Stimulated activated CD8-positive, alpha-beta memory T cell treated with anti-CD3 and anti-CD28 coated beads, Interleukin-12 subunit alpha, Interleukin-12 subunit beta, amount 100 ng/mL, for 24 hours (primary cell): ENCODE data around the gene IPO11.

Source experiments
- DNase-seq: peaks from one replicate; pipeline ENCODE4 v3.0.0-alpha.2; 2020; ENCODE audit errors: extremely low read depth

The IPO11 gene

DNA sequence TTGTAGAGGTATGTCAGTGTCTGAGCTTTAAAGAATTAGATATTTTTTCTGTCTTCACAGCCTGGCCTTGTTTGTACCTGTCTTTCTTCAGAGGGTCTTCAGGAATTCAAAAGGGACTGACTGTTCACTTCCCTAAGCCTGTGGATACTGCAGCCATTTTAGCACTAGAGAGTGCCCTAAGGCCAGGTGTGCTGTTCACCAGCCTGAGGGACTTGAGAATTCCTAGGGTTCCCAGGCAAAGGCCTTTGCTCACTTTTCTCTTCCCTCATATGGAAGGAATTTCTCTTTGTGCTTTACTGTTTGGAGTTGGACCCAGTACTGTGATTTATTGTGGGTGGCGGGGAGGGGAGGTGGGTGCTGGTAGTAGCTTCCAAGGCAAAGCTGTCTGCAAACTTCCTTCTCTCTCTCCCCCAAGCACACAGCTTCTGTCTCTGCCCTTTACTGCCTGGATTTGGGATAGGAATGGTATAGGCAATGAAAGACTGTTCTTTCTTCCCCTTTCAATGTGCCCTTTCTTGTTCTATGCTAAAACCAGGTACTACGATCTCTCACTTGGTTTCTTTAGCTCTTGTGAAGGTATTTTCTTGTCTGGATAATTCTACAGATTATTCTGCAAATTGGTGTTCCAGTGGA, 156.4 kb downstream of the IPO11 start:
- no peak for DNase-seq

- DNase-seq, result no peak
These were observed 156.9 kb downstream of the IPO11 start for GRCh38 chr5:62569470-62569869.

GRCh38 chr5:62572918-62573514, 160.5 kb downstream of the IPO11 start:
- DNase-seq, result no peak

DNA sequence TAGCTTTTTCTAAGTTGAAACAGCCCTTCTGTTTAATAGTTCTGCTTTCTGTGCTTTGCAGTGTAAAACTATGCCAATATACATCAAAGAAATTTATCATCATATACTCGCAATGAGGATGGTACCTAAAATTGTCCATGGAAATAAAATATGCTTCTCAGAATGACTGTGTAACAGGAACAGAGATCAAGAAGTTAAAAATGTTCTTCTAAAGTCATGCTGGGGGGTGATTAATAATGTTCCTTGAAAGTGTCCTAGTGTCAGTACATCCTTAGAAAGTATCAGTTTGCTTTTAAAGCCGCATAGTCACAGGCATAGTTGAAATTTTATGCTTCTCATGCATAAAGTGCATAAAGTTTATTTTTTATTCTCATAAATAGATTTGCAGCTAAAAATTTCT, 162.0 kb downstream of the IPO11 start:
- DNase-seq, result no peak

DNA sequence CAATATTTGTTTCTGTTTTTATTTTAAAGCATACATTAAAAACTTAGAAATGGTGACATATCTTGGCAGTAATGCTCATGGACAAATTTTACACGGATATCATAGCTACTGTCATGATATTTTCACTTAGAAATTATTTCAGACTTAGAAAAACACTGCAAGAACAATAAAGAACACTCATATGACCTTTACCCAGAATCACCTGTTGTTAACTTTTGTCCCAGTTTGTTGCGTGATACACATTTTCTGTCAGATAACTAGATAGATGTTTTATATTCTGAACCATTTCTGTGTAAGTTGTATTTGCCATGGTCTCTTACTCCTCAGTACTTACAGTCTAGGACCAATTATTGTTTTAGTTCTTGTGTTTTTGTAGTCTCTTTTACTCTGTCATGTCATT, 162.5 kb downstream of the IPO11 start:
- no peak for DNase-seq

- DNase-seq, result no peak
These were observed 162.9 kb downstream of the IPO11 start for GRCh38 chr5:62575489-62575888.

DNA sequence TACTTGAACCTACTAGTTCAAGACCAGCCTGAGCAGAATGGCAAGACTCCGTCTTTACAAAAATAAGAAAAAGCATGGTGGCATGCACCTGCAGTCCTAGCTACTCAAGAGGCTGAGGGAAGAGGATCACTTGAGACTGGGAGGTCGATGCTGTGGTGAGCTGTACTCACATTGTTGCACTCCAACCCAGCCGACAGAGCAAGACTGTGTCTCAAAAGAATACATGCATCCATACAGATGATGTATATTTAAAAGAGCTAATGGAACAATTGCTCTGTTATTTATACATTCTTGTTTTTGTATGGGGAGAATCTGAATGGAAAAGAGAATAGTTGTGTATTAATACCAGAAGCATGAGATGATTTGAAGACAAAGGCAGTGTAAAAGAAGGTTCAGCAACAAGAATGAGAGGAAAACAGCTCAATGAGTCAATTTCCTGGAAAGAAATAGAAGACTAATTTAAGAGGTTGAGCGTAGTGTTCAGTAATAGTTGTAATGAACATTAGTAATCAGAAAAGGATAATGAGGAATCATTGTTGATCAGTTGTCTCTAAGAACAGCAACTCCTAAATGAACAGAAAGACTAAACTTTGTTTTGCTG, 164.1 kb downstream of the IPO11 start:
- no peak for DNase-seq

- no peak for DNase-seq
These were observed 164.9 kb downstream of the IPO11 start for GRCh38 chr5:62577488-62577887.

- no peak for DNase-seq
These were observed 166.0 kb downstream of the IPO11 start, which contains the start of gene LRRC70 for GRCh38 chr5:62578540-62578939. LRRC70 (plus strand) TSS chr5:62578819; CDS start chr5:62579439, 620 bp downstream.

DNA sequence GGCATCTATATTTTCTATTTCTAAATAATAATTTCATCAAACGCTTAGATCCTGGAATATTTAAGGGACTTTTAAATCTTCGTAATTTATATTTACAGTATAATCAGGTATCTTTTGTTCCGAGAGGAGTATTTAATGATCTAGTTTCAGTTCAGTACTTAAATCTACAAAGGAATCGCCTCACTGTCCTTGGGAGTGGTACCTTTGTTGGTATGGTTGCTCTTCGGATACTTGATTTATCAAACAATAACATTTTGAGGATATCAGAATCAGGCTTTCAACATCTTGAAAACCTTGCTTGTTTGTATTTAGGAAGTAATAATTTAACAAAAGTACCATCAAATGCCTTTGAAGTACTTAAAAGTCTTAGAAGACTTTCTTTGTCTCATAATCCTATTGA, 167.2 kb downstream of the IPO11 start:
- no peak for DNase-seq

DNA sequence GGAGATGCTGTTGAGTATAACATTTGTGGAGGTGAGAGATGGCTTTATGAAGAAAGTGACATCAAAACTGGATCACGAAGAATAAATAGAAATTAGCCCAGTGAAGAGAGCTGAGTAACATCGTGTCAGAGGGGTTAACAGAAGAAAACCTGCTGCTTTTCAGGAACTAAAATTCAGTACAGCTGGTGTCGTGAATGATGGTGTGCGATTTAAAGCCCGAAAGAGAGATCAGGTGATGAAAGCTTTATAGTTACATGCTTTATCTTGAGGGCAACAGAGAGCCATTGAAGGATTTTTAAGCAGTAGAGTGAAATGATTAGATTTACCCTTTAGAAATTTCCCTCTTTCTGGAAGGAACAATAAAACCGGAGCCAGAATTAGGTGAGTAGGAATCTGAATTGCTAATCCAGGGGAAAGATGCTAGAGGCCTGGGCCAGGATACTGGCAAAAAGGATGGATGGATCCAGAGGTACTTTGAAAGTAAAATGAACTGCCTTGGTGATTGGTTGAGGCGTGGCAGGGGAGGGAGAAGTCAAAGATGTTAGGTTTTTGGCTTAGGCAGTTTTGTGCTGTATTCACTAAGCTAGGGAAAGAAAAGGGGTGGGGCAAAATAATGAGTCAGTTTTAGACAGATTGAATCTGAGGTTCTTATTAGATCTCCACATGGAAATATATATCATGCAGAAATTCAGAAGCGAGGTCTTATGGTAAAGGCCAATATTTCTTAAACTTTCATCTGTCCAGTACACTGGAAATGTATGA, 169.5 kb downstream of the IPO11 start:
- no peak for DNase-seq

DNA sequence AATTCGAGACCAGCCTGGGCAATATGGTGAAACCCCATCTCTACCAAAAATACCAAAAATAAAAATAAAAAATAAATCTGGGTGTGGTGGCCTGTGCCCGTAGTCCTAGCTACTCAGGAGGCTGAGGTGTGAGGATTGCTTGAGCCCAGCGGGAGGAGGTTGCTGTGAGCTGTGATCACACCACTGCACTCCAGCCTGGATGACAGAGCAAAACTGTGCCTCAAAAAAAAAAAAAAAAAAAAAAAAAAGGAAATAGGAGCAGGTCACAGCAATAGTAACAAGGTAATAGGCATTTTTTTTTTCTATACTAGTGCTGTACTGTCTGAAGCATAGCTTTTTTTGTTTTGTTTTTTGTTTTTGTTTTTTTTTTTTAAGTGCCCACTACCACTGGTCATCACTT, 171.8 kb downstream of the IPO11 start:
- no peak for DNase-seq

GRCh38 chr5:62585306-62585705, 172.7 kb downstream of the IPO11 start:
- DNase-seq, result no peak

GRCh38 chr5:62585751-62586150, 173.2 kb downstream of the IPO11 start:
- no peak for DNase-seq

GRCh38 chr5:62587737-62588136, 175.2 kb downstream of the IPO11 start:
- no peak for DNase-seq

DNA sequence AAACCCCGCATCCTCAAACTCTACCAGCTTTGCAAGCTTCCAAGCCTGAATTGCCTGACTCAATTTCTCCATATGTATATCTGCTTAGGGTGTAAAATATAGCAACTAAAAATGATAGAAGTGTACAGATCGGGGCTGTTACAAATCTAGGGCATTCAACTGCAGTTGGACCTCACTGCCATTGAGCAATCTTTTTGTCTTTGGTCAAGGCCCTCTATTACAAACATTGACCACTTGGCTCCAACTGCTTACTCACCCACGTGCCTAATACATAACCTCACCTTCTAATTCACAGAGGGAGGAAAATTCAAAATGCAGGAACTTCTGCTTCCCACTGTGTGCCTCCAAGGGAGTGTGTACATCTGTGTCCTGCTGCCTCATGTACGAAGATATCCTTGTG, 176.1 kb downstream of the IPO11 start:
- DNase-seq, result no peak

DNA sequence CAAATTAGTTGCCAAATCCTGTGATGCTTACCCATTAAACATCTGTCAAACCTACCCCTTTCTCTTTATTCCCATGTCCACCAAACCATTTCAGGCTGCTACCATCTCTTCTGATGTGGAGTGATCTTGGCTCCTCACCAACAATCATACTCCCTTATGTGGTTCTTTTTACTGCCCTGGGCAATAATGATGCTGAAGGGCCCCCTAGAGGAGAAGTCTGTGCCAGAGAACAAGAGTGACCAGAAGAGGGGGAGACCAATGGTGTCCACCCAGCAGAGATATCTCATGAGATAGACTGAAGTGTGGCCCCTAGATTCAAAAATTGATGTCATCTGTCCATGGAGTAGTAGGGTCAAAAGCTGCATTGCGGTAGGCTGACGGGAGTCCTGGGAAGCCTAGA, 176.9 kb downstream of the IPO11 start:
- no peak for DNase-seq

DNA sequence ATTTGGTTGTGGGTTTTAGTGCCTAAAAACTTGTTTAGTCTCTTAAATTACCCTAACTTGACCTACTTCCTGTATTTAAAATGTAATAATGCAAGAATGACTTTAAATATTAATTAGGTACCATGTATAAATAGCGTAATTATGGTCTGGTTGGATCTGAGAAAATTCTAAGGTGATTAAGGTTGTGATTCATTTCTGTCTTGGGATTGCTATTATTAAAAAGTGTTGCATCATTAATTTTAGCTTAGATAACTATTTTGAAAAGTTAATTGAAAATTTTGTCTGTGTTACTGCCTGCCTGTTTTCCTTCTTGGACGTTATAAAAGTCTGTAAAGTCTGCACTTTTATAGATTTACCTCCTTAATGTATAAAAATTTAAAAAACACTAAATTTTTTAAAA, 177.8 kb downstream of the IPO11 start:
- DNase-seq, result no peak

DNA sequence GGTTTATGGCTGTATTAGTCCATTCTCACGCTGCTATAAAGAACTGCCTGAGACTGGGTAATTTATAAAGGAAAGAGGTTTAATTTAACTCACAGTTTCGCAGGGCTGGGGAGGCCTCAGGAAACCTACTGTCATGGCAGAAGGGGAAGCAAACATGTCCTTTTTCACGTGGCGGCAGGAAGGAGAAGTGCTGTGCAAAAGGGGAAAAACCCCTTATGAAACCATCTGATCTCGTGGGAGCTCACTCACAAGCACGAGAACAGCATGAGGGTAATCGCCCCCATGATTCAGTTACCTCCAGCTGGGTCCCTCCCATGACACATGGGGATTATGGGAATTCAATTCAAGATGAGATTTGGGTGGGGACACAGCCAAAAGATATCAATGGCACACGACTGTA, 180.0 kb downstream of the IPO11 start:
- DNase-seq, result no peak

DNA sequence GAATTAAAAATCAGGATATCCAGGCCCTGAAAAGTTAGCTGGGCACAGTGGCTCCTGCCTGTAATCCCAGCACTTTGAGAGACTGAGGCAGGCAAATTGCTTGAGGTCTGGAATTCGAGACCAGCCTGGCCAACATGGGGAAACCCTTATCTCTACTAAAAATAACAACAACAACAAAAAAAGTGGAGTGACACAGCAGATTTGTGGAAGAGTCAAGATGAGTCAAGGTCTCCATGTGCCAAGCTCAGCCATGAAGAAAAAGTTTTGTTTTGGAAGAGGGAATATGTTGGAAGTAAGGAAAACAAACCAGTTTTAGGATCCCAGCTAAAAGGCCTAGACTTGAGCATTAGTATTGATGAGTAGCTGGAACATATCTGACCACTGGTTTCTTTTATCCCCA, 180.8 kb downstream of the IPO11 start:
- DNase-seq, result no peak

- DNase-seq, result no peak
These were observed 181.9 kb downstream of the IPO11 start for GRCh38 chr5:62594364-62594984.

DNA sequence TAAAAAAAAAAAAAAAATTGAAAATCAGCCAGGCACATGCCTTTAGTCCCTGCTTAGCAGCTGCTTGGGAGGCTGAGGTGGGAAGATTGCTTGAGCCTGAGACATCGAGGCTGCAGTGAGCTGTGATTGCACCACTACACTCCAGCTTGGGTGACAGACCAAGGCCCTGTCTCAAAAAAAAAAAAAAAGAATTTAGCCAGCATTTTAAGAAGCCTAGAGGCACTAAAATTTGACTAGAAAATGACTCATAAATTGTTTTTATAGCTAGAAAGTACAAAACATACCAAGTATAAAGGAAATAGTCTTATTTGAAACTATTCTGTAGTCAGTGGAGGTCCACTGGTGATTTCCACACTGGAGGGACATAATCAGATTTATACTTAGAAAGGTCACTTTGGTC, 183.5 kb downstream of the IPO11 start:
- no peak for DNase-seq
